Fibroblast of lung (primary cell): ENCODE measurements around the gene ZFYVE28. TPM values are rescaled to one million over a fixed set of nuclear protein-coding genes. Genes with fewer than 3 reads are reported as not detected.

Source experiments
- DNase-seq, 2 donors: peaks; one replicate each; pipeline versions ENCODE4 v3.0.0 to v3.0.0-alpha.2; 2010; ENCODE audit warnings: low read depth in 2 of 2
- H2AFZ ChIP-seq: 2 replicates; pipeline ENCODE4 v1.5.1; 2012; ENCODE audit warnings: low read length, control low read depth, inconsistent platforms
- H3K27ac ChIP-seq: 2 replicates; pipeline ENCODE4 v1.5.1; 2011; ENCODE audit warnings: low read length, control low read depth; ENCODE audit not compliant: insufficient read depth
- H3K27me3 ChIP-seq: 2 replicates; pipeline ENCODE4 v1.5.1; 2011; ENCODE audit warnings: mild to moderate bottlenecking, low read length; ENCODE audit not compliant: control insufficient read depth, insufficient read depth
- H3K36me3 ChIP-seq: 2 replicates; pipeline ENCODE4 v1.5.1; 2011; ENCODE audit warnings: low read length; ENCODE audit not compliant: control insufficient read depth, insufficient read depth
- H3K4me1 ChIP-seq: 2 replicates; pipeline ENCODE4 v1.5.1; 2011; ENCODE audit warnings: low read length; ENCODE audit not compliant: control insufficient read depth, insufficient read depth; ENCODE audit errors: extremely low read depth
- H3K4me2 ChIP-seq: 2 replicates; pipeline ENCODE4 v1.5.1; 2011; ENCODE audit warnings: low read length, control low read depth; ENCODE audit not compliant: insufficient read depth; ENCODE audit errors: extremely low read depth
- H3K4me3 ChIP-seq, 4 experiments: fragments of 200-600 bp in 1 of 4; sonication (generic) in 1 of 4; replicated peaks in 1 of 4; 2 replicates each; pipeline ENCODE4 v1.5.1; 2011 to 2016; ENCODE audit warnings: low read length in 4 of 4, low read depth in 3 of 4, mild to moderate bottlenecking in 3 of 4, control low read depth in 2 of 4, inconsistent platforms in 1 of 4, mixed read lengths in 1 of 4; ENCODE audit not compliant: insufficient read depth in 1 of 4; ENCODE audit errors: control extremely low read depth in 1 of 4
- H3K79me2 ChIP-seq: 2 replicates; pipeline ENCODE4 v1.5.1; 2012; ENCODE audit warnings: mild to moderate bottlenecking, low read length, inconsistent platforms; ENCODE audit not compliant: control insufficient read depth, insufficient read depth
- H3K9ac ChIP-seq: 2 replicates; pipeline ENCODE4 v1.5.1; 2011; ENCODE audit warnings: mild to moderate bottlenecking, low read length, control low read depth; ENCODE audit not compliant: insufficient read depth
- H3K9me3 ChIP-seq: 2 replicates; pipeline ENCODE4 v1.5.1; 2012; ENCODE audit warnings: low read depth, low read length; ENCODE audit not compliant: control insufficient read depth, insufficient read depth
- H4K20me1 ChIP-seq: 2 replicates; pipeline ENCODE4 v1.5.1; 2011; ENCODE audit warnings: low read length; ENCODE audit not compliant: control insufficient read depth, insufficient read depth; ENCODE audit errors: extremely low read depth
- CTCF ChIP-seq, 2 donors: IDR thresholded peaks in 1 of 2; conservative IDR thresholded peaks in 1 of 2; 1 replicate in 1 of 2; 2 replicates in 1 of 2; pipeline ENCODE4 v1.5.1; 2011 to 2012; ENCODE audit warnings: low read length in 2 of 2, control low read depth in 1 of 2, inconsistent platforms in 1 of 2, low read depth in 1 of 2, mild to moderate bottlenecking in 1 of 2
- EZH2 ChIP-seq: IDR thresholded peaks from 2 replicates; pipeline ENCODE4 v1.5.1; 2012; ENCODE audit warnings: low read length, control low read depth, mild to moderate bottlenecking; ENCODE audit errors: missing control alignments
- polyA plus RNA-seq, 2 donors: library from polyadenylated mRNA; depleted of rRNA in 1 of 2; stranded (reverse) in 1 of 2; unstranded in 1 of 2; fragments of >200 nt; gene quantifications; 2 replicates each; pipeline ENCODE4 v1.2.1, GENCODE V29; 2011 to 2012; ENCODE audit warnings: missing spikeins in 1 of 2
- total RNA-seq: library from RNA; depleted of rRNA; stranded (reverse); fragments of >200 nt; gene quantifications from 2 replicates; pipeline ENCODE4 v1.2.1, GENCODE V29; 2014

The ZFYVE28 gene
- total and polyA plus RNA-seq, 2 donors (not counting 1 experiment from before 2014, with no cell fraction given): 2.4 to 11.6 TPM

GRCh38 chr4:2281575-2282343 lies 136.7 kb downstream of the ZFYVE28 start:
- H3K4me3 ChIP-seq: no peak overlapping the region
- H3K9me3 ChIP-seq: no peaks in the 10 kb centered on the region
- no peaks in the 10 kb centered on the region for H3K36me3 ChIP-seq
- no peaks in the 10 kb centered on the region for H3K27me3 ChIP-seq
- no peaks in the 10 kb centered on the region for H3K79me2 ChIP-seq
- DNase-seq: no peak
- H3K4me2 ChIP-seq: no peak overlapping the region
- no peak for TF ChIP-seq EZH2
- TF ChIP-seq CTCF (conservative IDR thresholded peaks at IDR 0.05 in 1 of 2, IDR thresholded peaks at IDR 0.05 in 1 of 2; ENCODE audit: low read depth in 1 of 2, low read length in 2 of 2): peak in 1 of 2 donors; percentile 28
- H4K20me1 ChIP-seq: no peaks in the 10 kb centered on the region
- H3K9ac ChIP-seq: no peak overlapping the region
- H2AFZ ChIP-seq: no peak overlapping the region
- H3K4me1 ChIP-seq: peaks cover 7% of the 10 kb centered on the region
- H3K27ac ChIP-seq: no peak overlapping the region

GRCh38 chr4:2280531-2281300 lies 137.7 kb downstream of the ZFYVE28 start:
- H3K27ac ChIP-seq: no peak overlapping the region
- no peaks in the 10 kb centered on the region for H3K36me3 ChIP-seq
- no peak for DNase-seq
- H3K4me1 ChIP-seq: peaks cover 7% of the 10 kb centered on the region
- no peaks in the 10 kb centered on the region for H3K27me3 ChIP-seq
- no peak overlapping the region for H3K9ac ChIP-seq
- no peak overlapping the region for H2AFZ ChIP-seq
- no peaks in the 10 kb centered on the region for H4K20me1 ChIP-seq
- no peaks in the 10 kb centered on the region for H3K79me2 ChIP-seq
- TF ChIP-seq EZH2 (no peak), CTCF (conservative IDR thresholded peaks at IDR 0.05 in 1 of 2, IDR thresholded peaks at IDR 0.05 in 1 of 2; ENCODE audit: low read depth in 1 of 2, low read length in 2 of 2) (no peak)
- H3K9me3 ChIP-seq: no peaks in the 10 kb centered on the region
- no peak overlapping the region for H3K4me2 ChIP-seq
- H3K4me3 ChIP-seq: no peak overlapping the region

- Histone ChIP-seq H3K27me3 (no peaks in the 10 kb centered on the region), H3K9me3 (no peaks in the 10 kb centered on the region), H3K4me2 (no peak overlapping the region), H4K20me1 (no peaks in the 10 kb centered on the region), H3K4me3 (no peak overlapping the region), H3K79me2 (no peaks in the 10 kb centered on the region), H2AFZ (no peak overlapping the region), H3K27ac (no peak overlapping the region), H3K4me1 (no peaks in the 10 kb centered on the region), H3K36me3 (no peaks in the 10 kb centered on the region), H3K9ac (no peak overlapping the region)
- TF ChIP-seq CTCF (conservative IDR thresholded peaks at IDR 0.05 in 1 of 2, IDR thresholded peaks at IDR 0.05 in 1 of 2; ENCODE audit: low read depth in 1 of 2, low read length in 2 of 2) (no peak), EZH2 (no peak)
- no peak for DNase-seq
These were observed 140.5 kb downstream of the ZFYVE28 start for GRCh38 chr4:2277956-2278355.
